Keratinocyte (primary cell): ENCODE measurements around the gene WNT16. TPM values are rescaled to one million over a fixed set of nuclear protein-coding genes. Genes with fewer than 3 reads are reported as not detected.

Source experiments
- DNase-seq: peaks from one replicate; pipeline ENCODE4 v3.0.0-alpha.2; 2011; ENCODE audit warnings: low read depth, missing footprints, low spot score
- FAIRE-seq: peaks from 2 replicates; lab custom pipeline; 2011; peaks lifted over from hg19 to GRCh38; lab: Jason Lieb, UNC
- H2AFZ ChIP-seq: 2 replicates; pipeline ENCODE4 v1.6.0; 2012; ENCODE audit warnings: low read length, control low read depth, inconsistent platforms; ENCODE audit not compliant: control insufficient read depth
- H3K27ac ChIP-seq: 2 replicates; pipeline ENCODE4 v1.5.1; 2011; ENCODE audit warnings: low read length; ENCODE audit not compliant: control insufficient read depth, insufficient read depth
- H3K27me3 ChIP-seq: 3 replicates; pipeline ENCODE4 v1.6.0; 2011; ENCODE audit warnings: low read length; ENCODE audit not compliant: control insufficient read depth, insufficient read depth; ENCODE audit errors: extremely low read depth
- H3K36me3 ChIP-seq, 2 experiments: 2 replicates in 1 of 2; 3 replicates in 1 of 2; pipeline ENCODE4 v1.5.1; 2011; ENCODE audit warnings: low read length in 2 of 2, mild to moderate bottlenecking in 1 of 2; ENCODE audit not compliant: control insufficient read depth in 2 of 2, insufficient read depth in 2 of 2; ENCODE audit errors: extremely low read depth in 1 of 2
- H3K4me1 ChIP-seq: 3 replicates; pipeline ENCODE4 v1.5.1; 2011; ENCODE audit warnings: low read length; ENCODE audit not compliant: control insufficient read depth, insufficient read depth; ENCODE audit errors: extremely low read depth
- H3K4me2 ChIP-seq: 3 replicates; pipeline ENCODE4 v1.6.0; 2011; ENCODE audit warnings: low read depth, low read length; ENCODE audit not compliant: control insufficient read depth, insufficient read depth; ENCODE audit errors: extremely low read depth
- H3K4me3 ChIP-seq, 3 experiments: fragments of 200-600 bp in 1 of 3; sonication (generic) in 1 of 3; 2 replicates in 2 of 3; 3 replicates in 1 of 3; pipeline ENCODE4 v1.5.1; 2011 to 2016; ENCODE audit warnings: low read length in 3 of 3, mild to moderate bottlenecking in 3 of 3, control low read depth in 2 of 3, inconsistent platforms in 1 of 3, low read depth in 1 of 3, mixed read lengths in 1 of 3, mixed run types in 1 of 3, moderate library complexity in 1 of 3; ENCODE audit not compliant: control insufficient read depth in 2 of 3, insufficient read depth in 2 of 3; ENCODE audit errors: extremely low read depth in 1 of 3
- H3K79me2 ChIP-seq: 2 replicates; pipeline ENCODE4 v1.6.0; 2012; ENCODE audit warnings: low read length; ENCODE audit not compliant: control insufficient read depth, insufficient read depth
- H3K9ac ChIP-seq: 3 replicates; pipeline ENCODE4 v1.6.0; 2011; ENCODE audit warnings: low read length; ENCODE audit not compliant: control insufficient read depth, insufficient read depth; ENCODE audit errors: extremely low read depth
- H3K9me1 ChIP-seq: 3 replicates; pipeline ENCODE4 v1.6.0; 2011; ENCODE audit warnings: low read length; ENCODE audit not compliant: control insufficient read depth, insufficient read depth; ENCODE audit errors: extremely low read depth
- H3K9me3 ChIP-seq: 2 replicates; pipeline ENCODE4 v1.5.1; 2012; ENCODE audit warnings: low read depth, low read length; ENCODE audit not compliant: control insufficient read depth
- H4K20me1 ChIP-seq: 3 replicates; pipeline ENCODE4 v1.6.0; 2011; ENCODE audit warnings: low read length; ENCODE audit not compliant: control insufficient read depth, insufficient read depth; ENCODE audit errors: extremely low read depth
- EZH2 ChIP-seq: IDR thresholded peaks from one replicate; pipeline ENCODE4 v1.6.1; 2012; ENCODE audit warnings: inconsistent platforms, mild to moderate bottlenecking, low read length, moderate library complexity
- dilution Hi-C: fragments of 300-500 bp; cut with MboI; formaldehyde crosslinking; loops from one replicate; pipeline ENCODE4 v1.7.0; 2020; ENCODE audit warnings: low sequenced_read_pairs; ENCODE audit not compliant: extremely low pct_ligation_motif_present
- polyA plus RNA-seq, 5 experiments: library from polyadenylated mRNA; depleted of rRNA in 3 of 5; stranded (reverse) in 3 of 5; stranded (forward) in 1 of 5; unstranded in 1 of 5; fragments of >200 nt; gene quantifications; 1 replicate in 1 of 5; 2 replicates in 3 of 5; 3 replicates in 1 of 5; pipeline versions ENCODE4 v1.2.1 to v1.2.3, GENCODE V29; 2011 to 2012; ENCODE audit warnings: missing spikeins in 2 of 5, low read depth in 1 of 5, low replicate concordance in 1 of 5
- TF ChIP-seq, protein P1 (sequence below), 3 experiments: IDR thresholded peaks in 1 of 3; conservative IDR thresholded peaks in 1 of 3; optimal IDR thresholded peaks in 1 of 3; 2 replicates in 2 of 3; 3 replicates in 1 of 3; pipeline versions ENCODE3 to v1.5.1; 2011; ENCODE audit warnings: low read length in 3 of 3, mild to moderate bottlenecking in 3 of 3, moderate library complexity in 2 of 3, control low read depth in 1 of 3, inconsistent platforms in 1 of 3; ENCODE audit not compliant: insufficient read depth in 2 of 3; ENCODE audit errors: extremely low read depth in 1 of 3

WNT16 gene
- polyA plus RNA-seq, 1 donor (not counting 4 experiments of a cell fraction or from before 2014, with no cell fraction given), result not detected

DNA sequence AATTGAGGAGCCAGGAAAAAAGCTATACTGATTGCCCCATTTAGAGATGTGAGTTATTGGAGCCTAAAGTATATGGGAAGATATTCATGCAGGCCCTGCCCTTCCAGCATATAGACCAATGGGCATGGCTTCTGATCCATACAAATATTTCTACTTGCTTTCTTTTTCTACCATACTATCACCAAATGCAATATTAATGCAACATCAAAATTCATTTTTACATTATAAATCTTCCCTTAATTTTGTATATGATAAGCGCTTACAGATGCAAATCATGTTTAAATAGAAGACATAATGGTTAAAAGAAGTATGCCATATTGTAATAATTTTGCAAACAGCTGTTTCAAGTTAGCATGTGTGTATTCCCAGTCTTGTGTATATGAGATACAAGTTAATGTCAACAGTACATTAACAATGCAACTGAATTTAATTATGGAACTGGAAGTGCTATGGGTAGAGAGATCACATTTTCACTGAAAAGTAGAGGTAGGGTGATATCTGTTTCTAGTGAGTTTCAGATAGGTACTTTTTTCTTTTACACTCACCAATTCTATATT is 24.6 kb upstream of the WNT16 start:
- dilution Hi-C loops, result no loop called here
- FAIRE-seq, result no peak

DNA sequence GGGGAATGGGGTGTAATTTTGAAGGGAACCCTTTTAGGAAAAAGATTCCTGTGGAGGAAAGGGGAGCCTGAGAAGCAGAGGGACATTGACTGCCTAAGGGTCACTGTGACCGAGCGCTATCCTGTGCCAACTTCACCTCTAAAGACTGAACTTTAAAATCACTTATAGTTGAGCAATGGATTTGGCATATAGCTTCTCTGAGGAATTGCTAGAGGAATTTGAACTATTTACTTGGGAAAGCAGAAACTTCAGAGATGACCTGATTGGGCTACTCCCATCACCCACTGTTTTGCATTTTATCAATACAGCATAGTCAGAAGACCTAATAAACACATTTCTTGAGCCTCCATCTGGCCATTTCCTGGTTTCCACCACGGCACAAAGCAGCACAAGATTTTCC is 23.7 kb upstream of the WNT16 start:
- Histone ChIP-seq H3K79me2 (no peaks in the 10 kb centered on the region), H3K9me1 (no peaks in the 10 kb centered on the region), H3K4me1 (peaks cover 36% of the 10 kb centered on the region), H3K9me3 (no peaks in the 10 kb centered on the region), H3K4me2 (no peak overlapping the region), H3K9ac (no peak overlapping the region), H4K20me1 (no peaks in the 10 kb centered on the region), H2AFZ (no peak overlapping the region), H3K4me3 (no peak overlapping the region), H3K27me3 (no peaks in the 10 kb centered on the region), H3K36me3 (no peaks in the 10 kb centered on the region), H3K27ac (no peak overlapping the region)
- no peak for DNase-seq
- FAIRE-seq, result no peak
- dilution Hi-C loops, result no loop called here
- TF ChIP-seq, protein P1, sequence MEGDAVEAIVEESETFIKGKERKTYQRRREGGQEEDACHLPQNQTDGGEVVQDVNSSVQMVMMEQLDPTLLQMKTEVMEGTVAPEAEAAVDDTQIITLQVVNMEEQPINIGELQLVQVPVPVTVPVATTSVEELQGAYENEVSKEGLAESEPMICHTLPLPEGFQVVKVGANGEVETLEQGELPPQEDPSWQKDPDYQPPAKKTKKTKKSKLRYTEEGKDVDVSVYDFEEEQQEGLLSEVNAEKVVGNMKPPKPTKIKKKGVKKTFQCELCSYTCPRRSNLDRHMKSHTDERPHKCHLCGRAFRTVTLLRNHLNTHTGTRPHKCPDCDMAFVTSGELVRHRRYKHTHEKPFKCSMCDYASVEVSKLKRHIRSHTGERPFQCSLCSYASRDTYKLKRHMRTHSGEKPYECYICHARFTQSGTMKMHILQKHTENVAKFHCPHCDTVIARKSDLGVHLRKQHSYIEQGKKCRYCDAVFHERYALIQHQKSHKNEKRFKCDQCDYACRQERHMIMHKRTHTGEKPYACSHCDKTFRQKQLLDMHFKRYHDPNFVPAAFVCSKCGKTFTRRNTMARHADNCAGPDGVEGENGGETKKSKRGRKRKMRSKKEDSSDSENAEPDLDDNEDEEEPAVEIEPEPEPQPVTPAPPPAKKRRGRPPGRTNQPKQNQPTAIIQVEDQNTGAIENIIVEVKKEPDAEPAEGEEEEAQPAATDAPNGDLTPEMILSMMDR (optimal IDR thresholded peaks at IDR 0.05 in 1 of 3, IDR thresholded peaks at IDR 0.05 in 1 of 3, conservative IDR thresholded peaks at IDR 0.05 in 1 of 3; ENCODE audit: extremely low read depth in 1 of 3, insufficient read depth in 2 of 3, low read length in 3 of 3), result no peak

More for the DNA sequence above, 24.6 kb upstream of the WNT16 start:
- H3K79me2 ChIP-seq, result no peaks in the 10 kb centered on the region
- no peaks in the 10 kb centered on the region for H4K20me1 ChIP-seq
- TF ChIP-seq, protein P1 (optimal IDR thresholded peaks at IDR 0.05 in 1 of 3, IDR thresholded peaks at IDR 0.05 in 1 of 3, conservative IDR thresholded peaks at IDR 0.05 in 1 of 3; ENCODE audit: extremely low read depth in 1 of 3, insufficient read depth in 2 of 3, low read length in 3 of 3), result no peak
- TF ChIP-seq EZH2, result no peak
- H3K9me3 ChIP-seq, result no peaks in the 10 kb centered on the region
- H3K9me1 ChIP-seq, result no peaks in the 10 kb centered on the region
- no peak overlapping the region for H2AFZ ChIP-seq
- H3K27me3 ChIP-seq, result no peaks in the 10 kb centered on the region
- no peak overlapping the region for H3K4me2 ChIP-seq
- H3K9ac ChIP-seq, result no peak overlapping the region
- no peak for DNase-seq
- peaks cover 36% of the 10 kb centered on the region for H3K4me1 ChIP-seq
- no peaks in the 10 kb centered on the region for H3K36me3 ChIP-seq
- no peak overlapping the region for H3K4me3 ChIP-seq
- no peak overlapping the region for H3K27ac ChIP-seq
